HFF-Myc (cell line): Measurements from ENCODE around the gene ALPI.

Source experiments
- DNase-seq: peaks from one replicate; pipeline ENCODE4 v3.0.0-alpha.2; 2011; ENCODE audit warnings: low read depth; ENCODE audit errors: extremely low read depth
- H3K4me3 ChIP-seq: replicated peaks from 2 replicates; pipeline ENCODE4 v1.5.1; 2011; ENCODE audit warnings: low read depth, mild to moderate bottlenecking, control low read depth, low read length
- TF ChIP-seq, protein P1 (sequence below): IDR thresholded peaks from 2 replicates; pipeline ENCODE4 v1.5.1; 2012; ENCODE audit warnings: mild to moderate bottlenecking, low read depth, low read length, control low read depth; ENCODE audit errors: missing control alignments

Gene ALPI

DNA sequence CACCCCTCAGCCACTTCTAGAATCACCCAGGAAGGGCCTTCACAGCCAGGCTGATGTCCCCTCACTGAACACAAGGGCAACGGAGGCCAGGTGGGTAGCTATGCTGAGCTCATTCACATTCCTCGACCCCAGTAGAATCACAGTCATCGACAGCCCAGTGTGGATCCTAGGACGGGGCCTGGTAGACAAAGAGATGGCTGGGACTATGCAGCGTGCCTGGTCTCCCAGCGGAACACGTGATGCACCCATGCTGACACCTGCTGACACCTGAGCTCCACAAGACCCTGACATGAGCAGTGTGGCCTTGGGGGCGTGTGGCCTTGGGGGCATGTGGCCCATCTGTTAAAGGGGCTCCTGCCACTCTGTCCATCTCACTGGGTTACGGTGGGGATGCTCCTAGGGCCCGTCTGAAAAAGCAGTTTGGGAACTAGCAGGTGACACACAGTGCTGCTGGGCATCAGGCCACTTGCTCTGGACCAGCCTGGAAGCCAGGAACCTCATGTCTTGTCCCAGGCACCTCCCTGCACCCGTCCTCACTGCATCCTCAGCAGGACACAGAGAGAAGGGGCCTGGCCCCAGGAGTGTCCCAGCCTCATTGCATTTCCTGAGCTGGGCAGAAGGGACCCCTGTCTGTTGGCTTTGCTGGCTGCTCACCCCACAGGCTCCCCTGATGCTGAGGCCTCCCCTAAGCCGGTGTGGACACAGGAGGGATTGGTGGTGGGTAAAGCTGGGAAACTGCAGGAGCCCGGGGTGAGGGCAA lies 22.0 kb downstream of the ALPI start:
- H3K4me3 ChIP-seq, result no peak overlapping the region
- TF ChIP-seq, protein P1, sequence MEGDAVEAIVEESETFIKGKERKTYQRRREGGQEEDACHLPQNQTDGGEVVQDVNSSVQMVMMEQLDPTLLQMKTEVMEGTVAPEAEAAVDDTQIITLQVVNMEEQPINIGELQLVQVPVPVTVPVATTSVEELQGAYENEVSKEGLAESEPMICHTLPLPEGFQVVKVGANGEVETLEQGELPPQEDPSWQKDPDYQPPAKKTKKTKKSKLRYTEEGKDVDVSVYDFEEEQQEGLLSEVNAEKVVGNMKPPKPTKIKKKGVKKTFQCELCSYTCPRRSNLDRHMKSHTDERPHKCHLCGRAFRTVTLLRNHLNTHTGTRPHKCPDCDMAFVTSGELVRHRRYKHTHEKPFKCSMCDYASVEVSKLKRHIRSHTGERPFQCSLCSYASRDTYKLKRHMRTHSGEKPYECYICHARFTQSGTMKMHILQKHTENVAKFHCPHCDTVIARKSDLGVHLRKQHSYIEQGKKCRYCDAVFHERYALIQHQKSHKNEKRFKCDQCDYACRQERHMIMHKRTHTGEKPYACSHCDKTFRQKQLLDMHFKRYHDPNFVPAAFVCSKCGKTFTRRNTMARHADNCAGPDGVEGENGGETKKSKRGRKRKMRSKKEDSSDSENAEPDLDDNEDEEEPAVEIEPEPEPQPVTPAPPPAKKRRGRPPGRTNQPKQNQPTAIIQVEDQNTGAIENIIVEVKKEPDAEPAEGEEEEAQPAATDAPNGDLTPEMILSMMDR, result no peak
- no peak for DNase-seq

DNA sequence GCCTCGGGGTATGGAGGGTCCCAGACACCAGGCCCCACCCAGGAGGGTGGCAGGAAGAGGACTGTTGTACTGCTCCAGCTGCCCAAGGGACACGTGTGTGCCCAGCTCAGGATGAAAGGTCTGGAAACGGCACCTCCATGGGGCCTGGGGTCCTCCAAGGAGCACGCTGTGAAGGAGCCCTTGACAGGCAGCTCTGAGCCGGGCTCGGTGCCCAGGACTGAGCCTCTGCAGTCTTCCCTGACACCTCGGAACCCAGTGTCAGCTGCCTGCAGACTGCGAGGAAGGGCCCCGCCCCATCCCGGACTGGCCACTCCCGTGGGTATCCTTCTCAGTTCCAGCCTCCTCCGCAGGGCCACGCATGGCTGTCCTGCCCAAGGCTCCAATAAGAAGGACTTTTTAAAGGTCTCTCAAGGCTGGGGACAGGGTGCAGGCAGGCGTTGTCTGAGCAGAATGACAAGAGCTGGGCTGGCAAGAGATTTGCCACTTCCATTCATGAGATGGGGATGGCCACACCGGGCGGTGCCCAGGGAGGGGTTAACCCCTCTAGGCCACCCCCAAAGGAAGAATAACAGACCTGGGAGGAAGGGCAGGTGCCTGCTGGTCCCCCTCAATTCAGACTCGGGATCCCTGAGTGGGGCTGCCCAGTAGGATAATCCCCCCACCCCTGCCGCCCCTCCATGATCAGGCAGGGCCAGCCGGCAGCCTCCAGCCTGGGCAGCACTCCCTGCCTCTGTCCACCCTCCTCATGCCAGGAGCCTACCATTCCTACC lies 22.8 kb downstream of the ALPI start:
- no peak overlapping the region for H3K4me3 ChIP-seq
- TF ChIP-seq, protein P1, result no peak
- no peak for DNase-seq

DNA sequence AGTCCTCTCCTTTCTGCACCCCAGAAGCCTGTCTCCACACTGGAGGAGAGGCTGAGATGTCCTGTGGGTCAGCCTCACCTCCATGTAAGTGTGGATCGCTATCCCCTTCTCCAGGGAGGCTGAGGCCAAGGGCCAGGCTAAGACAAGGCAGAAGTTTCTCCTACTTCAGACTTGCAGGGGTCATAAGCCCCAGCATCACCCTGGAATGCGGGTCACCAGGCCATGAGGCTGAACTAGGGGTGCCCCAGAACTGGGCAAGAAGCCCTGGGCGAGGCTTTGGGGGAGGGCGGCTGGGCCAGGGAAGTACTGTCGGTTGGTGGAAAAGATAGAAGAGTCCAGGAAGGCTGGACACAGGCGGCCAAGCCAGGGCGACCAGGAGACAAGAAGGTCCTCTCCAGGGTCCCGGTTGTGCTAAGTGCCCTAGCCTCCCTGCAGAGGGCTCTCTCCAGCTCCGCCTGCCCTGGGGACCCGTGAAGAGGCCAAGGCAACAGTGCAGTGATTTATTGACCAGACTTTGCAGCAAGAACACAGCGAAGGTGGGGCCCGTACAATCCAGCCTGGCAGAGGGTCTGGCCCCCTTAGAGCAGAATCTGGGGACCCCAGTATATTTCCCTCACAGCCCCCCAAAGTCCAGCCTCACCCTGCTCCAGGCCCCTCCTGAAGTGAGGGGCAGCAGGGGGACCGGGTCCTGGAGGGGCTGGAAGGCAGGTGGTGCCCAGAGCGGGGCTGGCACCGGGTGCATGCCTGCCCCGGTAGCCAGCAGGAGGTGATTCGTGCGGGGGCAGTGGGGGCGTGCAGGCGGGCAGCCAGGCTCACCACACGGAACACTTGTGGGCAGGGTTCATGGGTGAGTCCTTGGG lies 23.6 kb downstream of the ALPI start:
- DNase-seq, result no peak
- H3K4me3 ChIP-seq, result no peak overlapping the region
- TF ChIP-seq, protein P1, result no peak

DNA sequence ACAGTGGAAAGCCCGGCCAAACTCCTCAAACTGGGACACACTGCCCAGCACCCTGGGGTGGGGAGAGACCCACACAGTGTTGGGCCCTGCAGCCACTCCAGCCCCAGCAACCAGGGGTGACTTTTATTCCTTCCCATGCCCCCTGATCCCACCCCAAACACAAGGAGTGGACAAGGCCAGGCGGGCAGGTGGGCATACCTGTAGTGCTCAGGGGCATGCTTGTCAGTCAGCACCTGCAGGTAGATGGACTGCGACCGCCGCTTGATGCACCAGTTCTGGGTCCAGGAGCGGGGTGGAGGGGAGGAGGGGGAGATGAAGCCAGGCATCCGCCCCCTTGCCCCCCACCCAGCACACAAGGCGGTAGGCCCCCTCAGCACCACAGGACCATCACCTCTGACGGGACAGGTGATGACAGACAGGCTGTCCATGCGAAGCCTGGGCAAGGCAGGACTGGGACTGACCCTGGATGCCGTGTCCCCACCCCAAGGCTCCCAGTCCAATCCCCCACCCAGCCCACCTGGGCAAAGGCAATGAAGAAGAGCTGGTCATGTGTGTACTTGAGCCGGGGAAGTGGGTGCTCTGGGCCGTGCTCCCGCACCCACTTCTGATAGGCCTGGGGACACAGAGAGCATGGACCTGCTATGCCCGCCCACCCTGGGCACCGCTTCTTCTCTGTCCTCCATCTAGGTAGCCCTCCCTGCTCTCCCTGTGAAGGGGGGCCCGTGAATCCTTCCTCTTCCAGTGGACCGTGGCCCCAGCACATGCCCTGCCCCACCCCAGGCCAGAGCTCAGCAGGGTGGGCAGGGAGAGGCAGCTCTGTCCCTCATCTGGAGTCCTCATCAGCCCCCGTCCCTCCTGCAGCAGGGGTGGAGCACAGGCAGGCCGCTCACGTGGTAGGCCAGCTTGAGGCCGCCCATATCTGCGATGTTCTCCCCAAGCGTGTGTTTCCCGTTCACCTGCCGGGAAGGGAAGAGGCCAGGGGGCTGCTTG lies 24.5 kb downstream of the ALPI start:
- TF ChIP-seq, protein P1, result no peak
- DNase-seq, result no peak
- no peak overlapping the region for H3K4me3 ChIP-seq

DNA sequence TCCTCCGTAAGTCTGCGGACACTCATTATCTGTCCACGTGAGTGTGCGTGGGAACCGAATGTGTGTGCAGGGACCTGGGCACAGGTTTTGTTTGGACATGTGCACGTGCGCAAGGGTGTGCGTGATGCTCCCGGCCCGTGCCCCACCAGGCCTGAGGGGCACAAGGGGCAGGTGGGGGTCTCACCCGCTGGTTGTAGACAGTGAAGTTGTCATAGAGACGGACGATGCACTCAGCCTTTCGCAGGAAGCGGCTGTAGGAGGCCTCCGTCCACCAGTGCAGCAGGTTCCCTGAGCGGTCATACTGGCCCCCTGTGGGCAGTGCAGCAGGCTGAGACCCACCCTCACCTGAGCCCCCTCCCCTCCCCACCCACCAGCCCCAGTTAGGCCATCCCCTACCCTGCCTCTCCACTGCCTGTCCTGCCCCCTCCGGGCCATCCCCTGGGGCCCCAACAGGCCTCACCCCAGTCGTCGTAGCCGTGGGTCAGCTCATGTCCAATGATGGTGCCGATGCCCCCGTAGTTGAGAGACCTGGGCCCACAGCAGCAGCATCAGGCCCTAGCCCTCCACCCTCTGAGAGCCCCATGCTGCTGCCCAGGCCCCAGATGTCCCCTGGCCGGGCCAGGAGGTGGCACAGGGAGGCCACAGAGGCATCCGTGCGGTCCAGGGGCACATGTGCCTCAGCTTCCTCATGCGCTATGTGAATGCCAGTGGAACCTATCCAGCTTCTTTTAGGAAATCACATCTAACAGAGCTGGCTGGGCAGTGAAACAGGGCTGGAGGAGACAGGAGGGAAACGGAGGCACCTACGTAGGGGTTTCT lies 25.6 kb downstream of the ALPI start:
- TF ChIP-seq, protein P1, result no peak
- DNase-seq, result no peak
- no peak overlapping the region for H3K4me3 ChIP-seq
